ENCODE data around the gene TMA7B. TPM values are rescaled to one million over a fixed set of nuclear protein-coding genes. Genes with fewer than 3 reads are reported as not detected.

Gene TMA7B
- total RNA-seq (ENCODE audit: unreplicated experiment): 1.0 TPM
- long read RNA-seq: 0 reads

GRCh38 chr22:39959640-39960447 is at the start of gene TMA7B:
Gene TMA7B, plus strand, starts transcription at chr22:39960397. Its CDS starts 3,978 bp downstream, at chr22:39964375.
- no peaks in the 10 kb centered on the region for H3K9me3 Mint-ChIP-seq (ENCODE audit: unreplicated experiment)
- TF ChIP-seq, protein P1, sequence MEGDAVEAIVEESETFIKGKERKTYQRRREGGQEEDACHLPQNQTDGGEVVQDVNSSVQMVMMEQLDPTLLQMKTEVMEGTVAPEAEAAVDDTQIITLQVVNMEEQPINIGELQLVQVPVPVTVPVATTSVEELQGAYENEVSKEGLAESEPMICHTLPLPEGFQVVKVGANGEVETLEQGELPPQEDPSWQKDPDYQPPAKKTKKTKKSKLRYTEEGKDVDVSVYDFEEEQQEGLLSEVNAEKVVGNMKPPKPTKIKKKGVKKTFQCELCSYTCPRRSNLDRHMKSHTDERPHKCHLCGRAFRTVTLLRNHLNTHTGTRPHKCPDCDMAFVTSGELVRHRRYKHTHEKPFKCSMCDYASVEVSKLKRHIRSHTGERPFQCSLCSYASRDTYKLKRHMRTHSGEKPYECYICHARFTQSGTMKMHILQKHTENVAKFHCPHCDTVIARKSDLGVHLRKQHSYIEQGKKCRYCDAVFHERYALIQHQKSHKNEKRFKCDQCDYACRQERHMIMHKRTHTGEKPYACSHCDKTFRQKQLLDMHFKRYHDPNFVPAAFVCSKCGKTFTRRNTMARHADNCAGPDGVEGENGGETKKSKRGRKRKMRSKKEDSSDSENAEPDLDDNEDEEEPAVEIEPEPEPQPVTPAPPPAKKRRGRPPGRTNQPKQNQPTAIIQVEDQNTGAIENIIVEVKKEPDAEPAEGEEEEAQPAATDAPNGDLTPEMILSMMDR (IDR thresholded peaks at IDR 0.05; ENCODE audit: unreplicated experiment): no peak
- peak; percentile 42 for DNase-seq (ENCODE audit: low spot score)
- no peak within 1 kb of the TSS for H3K4me3 Mint-ChIP-seq (ENCODE audit: unreplicated experiment)
- peaks cover 38% of the 10 kb centered on the region for H3K4me1 Mint-ChIP-seq (ENCODE audit: unreplicated experiment)
- peak within 1 kb of the TSS; percentile 14 for H3K27ac Mint-ChIP-seq (ENCODE audit: unreplicated experiment)
- H3K36me3 Mint-ChIP-seq (ENCODE audit: low read depth, unreplicated experiment): peaks cover 19% of the 10 kb centered on the region
- H3K27me3 Mint-ChIP-seq (ENCODE audit: unreplicated experiment): peaks cover 2% of the 10 kb centered on the region

DNA sequence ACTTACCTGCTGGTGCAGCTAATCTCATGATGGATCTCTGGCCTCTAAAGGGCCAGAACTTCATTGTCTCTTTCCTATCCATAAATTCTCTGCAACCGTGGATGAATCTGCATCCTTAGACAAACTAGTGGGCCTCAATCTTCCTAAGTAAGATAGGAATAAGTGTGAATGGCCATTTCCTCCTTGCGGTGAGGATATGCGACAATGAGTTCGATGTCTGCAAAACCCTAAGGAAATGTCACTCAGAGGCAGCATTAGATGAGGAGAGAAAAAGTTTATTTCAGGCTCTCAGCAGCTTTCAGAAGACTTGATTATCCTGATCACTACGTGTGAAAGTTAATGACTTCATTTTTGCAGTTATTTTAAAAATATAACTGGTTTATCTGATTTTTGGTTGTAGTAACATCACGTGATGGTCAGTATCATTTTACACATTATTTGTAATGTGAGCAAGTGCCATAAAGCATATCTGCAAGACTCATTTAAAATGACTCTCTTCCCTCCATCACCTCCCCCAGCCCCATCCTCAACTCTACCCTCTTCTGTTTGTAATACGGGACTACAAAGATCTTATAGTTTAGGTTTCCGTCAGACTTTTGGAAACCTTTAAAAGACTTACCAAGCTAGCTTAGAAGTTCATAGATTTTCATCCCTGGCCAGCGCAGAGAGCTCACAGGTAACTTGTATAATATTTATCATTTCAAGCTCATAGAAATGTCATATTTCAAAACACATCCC is 49.2 kb upstream of the TMA7B start:
- Mint-ChIP-seq H3K27me3 (ENCODE audit: unreplicated experiment) (no peaks in the 10 kb centered on the region), H3K4me3 (ENCODE audit: unreplicated experiment) (no peak overlapping the region), H3K4me1 (ENCODE audit: unreplicated experiment) (peaks cover 4% of the 10 kb centered on the region), H3K27ac (ENCODE audit: unreplicated experiment) (no peak overlapping the region), H3K9me3 (ENCODE audit: unreplicated experiment) (no peaks in the 10 kb centered on the region), H3K36me3 (ENCODE audit: low read depth, unreplicated experiment) (no peaks in the 10 kb centered on the region)
- no peak for DNase-seq (ENCODE audit: low spot score)
- TF ChIP-seq, protein P1 (IDR thresholded peaks at IDR 0.05; ENCODE audit: unreplicated experiment): no peak

DNA sequence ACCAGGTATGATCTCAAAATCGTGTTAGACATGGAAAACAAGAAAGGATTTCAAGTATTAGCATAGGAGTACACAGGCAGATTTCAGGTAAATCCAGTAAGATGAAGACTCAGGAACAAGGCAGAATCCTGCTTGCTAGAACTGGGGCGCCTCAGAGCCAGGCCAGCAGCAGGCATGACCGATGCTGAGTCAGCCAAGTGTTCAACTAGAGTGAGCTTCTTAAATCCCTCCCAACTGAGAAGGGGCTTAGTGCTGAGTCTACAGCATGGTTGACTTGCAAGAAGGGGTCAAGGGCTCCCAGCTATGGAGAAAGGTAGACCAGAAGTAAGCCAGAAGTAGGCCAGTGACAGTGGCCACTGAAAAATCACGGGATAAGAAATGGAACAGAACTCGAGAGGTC is 46.9 kb upstream of the TMA7B start:
- no peak overlapping the region for H3K4me3 Mint-ChIP-seq (ENCODE audit: unreplicated experiment)
- H3K27ac Mint-ChIP-seq (ENCODE audit: unreplicated experiment): no peak overlapping the region
- DNase-seq (ENCODE audit: low spot score): no peak
- TF ChIP-seq, protein P1 (IDR thresholded peaks at IDR 0.05; ENCODE audit: unreplicated experiment): no peak
- no peaks in the 10 kb centered on the region for H3K27me3 Mint-ChIP-seq (ENCODE audit: unreplicated experiment)
- peaks cover 6% of the 10 kb centered on the region for H3K4me1 Mint-ChIP-seq (ENCODE audit: unreplicated experiment)
- H3K9me3 Mint-ChIP-seq (ENCODE audit: unreplicated experiment): no peaks in the 10 kb centered on the region
- no peaks in the 10 kb centered on the region for H3K36me3 Mint-ChIP-seq (ENCODE audit: low read depth, unreplicated experiment)

GRCh38 chr22:39913886-39914285 is 46.3 kb upstream of the TMA7B start:
- Mint-ChIP-seq H3K36me3 (ENCODE audit: low read depth, unreplicated experiment) (no peaks in the 10 kb centered on the region), H3K4me3 (ENCODE audit: unreplicated experiment) (no peak overlapping the region), H3K9me3 (ENCODE audit: unreplicated experiment) (no peaks in the 10 kb centered on the region), H3K27me3 (ENCODE audit: unreplicated experiment) (no peaks in the 10 kb centered on the region), H3K27ac (ENCODE audit: unreplicated experiment) (no peak overlapping the region), H3K4me1 (ENCODE audit: unreplicated experiment) (peaks cover 6% of the 10 kb centered on the region)
- TF ChIP-seq, protein P1 (IDR thresholded peaks at IDR 0.05; ENCODE audit: unreplicated experiment): no peak
- no peak for DNase-seq (ENCODE audit: low spot score)

GRCh38 chr22:39914584-39914983 is 45.6 kb upstream of the TMA7B start:
- TF ChIP-seq, protein P1 (IDR thresholded peaks at IDR 0.05; ENCODE audit: unreplicated experiment): no peak
- no peaks in the 10 kb centered on the region for H3K9me3 Mint-ChIP-seq (ENCODE audit: unreplicated experiment)
- no peaks in the 10 kb centered on the region for H3K27me3 Mint-ChIP-seq (ENCODE audit: unreplicated experiment)
- H3K4me3 Mint-ChIP-seq (ENCODE audit: unreplicated experiment): no peak overlapping the region
- no peak for DNase-seq (ENCODE audit: low spot score)
- H3K36me3 Mint-ChIP-seq (ENCODE audit: low read depth, unreplicated experiment): no peaks in the 10 kb centered on the region
- no peak overlapping the region for H3K27ac Mint-ChIP-seq (ENCODE audit: unreplicated experiment)
- H3K4me1 Mint-ChIP-seq (ENCODE audit: unreplicated experiment): peaks cover 6% of the 10 kb centered on the region

All from endothelial cell (in vitro differentiated cells).